ENCODE measurements around the gene AMZ2.
"Not testable (repeated sequence)": the region's sequence is repeated elsewhere in the genome, so short reads cannot be mapped to it uniquely, and the experiment has no call there.

Gene AMZ2, protein sequence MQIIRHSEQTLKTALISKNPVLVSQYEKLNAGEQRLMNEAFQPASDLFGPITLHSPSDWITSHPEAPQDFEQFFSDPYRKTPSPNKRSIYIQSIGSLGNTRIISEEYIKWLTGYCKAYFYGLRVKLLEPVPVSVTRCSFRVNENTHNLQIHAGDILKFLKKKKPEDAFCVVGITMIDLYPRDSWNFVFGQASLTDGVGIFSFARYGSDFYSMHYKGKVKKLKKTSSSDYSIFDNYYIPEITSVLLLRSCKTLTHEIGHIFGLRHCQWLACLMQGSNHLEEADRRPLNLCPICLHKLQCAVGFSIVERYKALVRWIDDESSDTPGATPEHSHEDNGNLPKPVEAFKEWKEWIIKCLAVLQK

GRCh38 chr17:68247445-68248198, at the start of gene AMZ2:
TSS of gene AMZ2 (plus strand) at chr17:68248043. CDS start at chr17:68250188, 2,145 bp downstream.
- DNase-seq (ENCODE audit: low read depth) = peak; percentile 82

GRCh38 chr17:68198931-68199836, 48.7 kb upstream of the AMZ2 start:
- no peak for DNase-seq (ENCODE audit: low read depth)

DNA sequence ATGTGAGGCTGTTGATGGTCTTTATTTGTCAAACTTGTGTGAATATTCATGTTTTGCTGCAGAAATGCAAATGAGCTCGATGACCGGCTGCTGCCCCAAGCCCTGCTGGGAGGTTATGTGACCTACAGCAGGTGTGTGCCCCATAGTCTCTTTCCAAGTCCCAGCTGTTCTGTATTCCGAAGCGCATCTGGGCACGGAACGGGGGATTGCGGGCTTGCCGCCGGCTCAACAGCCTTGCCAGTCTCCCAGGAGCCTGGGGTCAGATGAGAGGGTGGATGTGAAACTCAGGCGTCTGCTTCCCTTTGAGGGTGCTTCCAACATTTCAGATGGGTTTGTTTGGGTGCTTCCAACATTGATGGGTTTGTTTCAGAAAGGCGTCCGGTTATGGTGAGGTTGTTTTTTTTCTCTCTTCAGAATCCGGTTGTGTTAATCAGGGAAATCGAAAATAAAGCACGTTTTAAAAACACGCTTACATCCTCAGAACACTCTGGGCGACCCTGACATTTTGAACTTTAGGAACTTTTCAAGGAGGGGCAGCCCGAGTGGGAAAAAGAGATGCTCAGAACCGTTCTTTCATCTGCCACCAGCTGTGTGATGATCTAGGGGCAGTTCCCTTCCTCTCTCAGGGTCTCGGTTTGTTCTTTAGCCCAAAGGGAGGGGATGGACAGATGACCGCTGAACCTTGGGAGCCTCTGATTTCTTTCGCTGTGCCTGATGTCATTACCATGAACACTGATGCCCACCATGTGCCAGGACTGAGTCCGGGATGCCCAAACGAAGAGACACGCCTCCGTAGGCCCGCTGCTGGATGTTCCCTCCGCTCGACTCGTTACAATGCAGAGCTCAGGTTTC, 47.8 kb upstream of the AMZ2 start:
- DNase-seq (ENCODE audit: low read depth) = no peak

GRCh38 chr17:68200689-68201417, 47.0 kb upstream of the AMZ2 start:
- DNase-seq (ENCODE audit: low read depth) = no peak

- DNase-seq (ENCODE audit: low read depth) = not testable (repeated sequence)
These were observed 46.4 kb upstream of the AMZ2 start for GRCh38 chr17:68201418-68201771.

GRCh38 chr17:68202321-68202720, 45.5 kb upstream of the AMZ2 start:
- not testable (repeated sequence) for DNase-seq (ENCODE audit: low read depth)

DNA sequence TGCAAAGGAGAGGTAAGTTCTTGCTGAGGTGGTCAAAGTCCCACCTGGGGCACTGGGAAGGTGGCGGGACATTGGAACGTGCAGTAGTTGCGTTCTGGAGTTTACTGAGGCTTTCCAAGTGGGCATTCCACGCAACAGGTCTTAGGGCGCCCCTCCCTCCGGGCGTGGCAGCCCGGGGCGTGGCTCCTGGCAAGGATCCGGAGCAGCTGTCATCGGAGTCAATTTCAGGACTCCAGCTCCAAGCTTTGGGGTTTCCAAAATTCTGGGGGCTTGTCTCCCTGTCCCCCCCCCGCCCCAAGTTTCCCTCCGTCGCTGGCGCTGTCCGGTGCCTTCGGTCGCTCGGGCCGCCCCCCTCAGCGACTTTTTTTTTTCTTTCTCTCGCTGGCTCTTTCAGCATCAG, 43.1 kb upstream of the AMZ2 start:
- no peak for DNase-seq (ENCODE audit: low read depth)

- peak; percentile 79 for DNase-seq (ENCODE audit: low read depth)
These were observed 42.5 kb upstream of the AMZ2 start for GRCh38 chr17:68205251-68205807.

- DNase-seq (ENCODE audit: low read depth) = no peak
These were observed 41.8 kb upstream of the AMZ2 start for GRCh38 chr17:68205808-68206720.

- no peak for DNase-seq (ENCODE audit: low read depth)
These were observed 40.1 kb upstream of the AMZ2 start for GRCh38 chr17:68207651-68208253.

DNA sequence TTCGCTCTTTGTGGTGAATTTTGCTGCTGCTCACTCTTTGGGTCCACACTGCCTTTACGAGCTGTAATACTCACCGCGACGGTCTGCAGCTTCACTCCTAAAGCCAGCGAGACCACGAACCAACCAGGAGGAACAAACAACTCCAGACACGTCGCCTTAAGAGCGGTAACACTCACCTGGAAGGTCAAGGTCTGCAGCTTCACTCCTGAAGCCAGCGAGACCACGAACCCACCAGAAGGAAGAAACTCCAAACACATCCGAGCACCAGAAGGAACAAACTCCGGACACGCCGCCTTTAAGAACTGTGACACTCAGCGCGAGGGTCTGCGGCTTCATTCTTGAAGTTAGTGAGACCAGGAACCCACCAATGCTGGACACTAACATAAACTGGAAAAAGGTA, 39.2 kb upstream of the AMZ2 start:
- DNase-seq (ENCODE audit: low read depth) = not testable (repeated sequence)

DNA sequence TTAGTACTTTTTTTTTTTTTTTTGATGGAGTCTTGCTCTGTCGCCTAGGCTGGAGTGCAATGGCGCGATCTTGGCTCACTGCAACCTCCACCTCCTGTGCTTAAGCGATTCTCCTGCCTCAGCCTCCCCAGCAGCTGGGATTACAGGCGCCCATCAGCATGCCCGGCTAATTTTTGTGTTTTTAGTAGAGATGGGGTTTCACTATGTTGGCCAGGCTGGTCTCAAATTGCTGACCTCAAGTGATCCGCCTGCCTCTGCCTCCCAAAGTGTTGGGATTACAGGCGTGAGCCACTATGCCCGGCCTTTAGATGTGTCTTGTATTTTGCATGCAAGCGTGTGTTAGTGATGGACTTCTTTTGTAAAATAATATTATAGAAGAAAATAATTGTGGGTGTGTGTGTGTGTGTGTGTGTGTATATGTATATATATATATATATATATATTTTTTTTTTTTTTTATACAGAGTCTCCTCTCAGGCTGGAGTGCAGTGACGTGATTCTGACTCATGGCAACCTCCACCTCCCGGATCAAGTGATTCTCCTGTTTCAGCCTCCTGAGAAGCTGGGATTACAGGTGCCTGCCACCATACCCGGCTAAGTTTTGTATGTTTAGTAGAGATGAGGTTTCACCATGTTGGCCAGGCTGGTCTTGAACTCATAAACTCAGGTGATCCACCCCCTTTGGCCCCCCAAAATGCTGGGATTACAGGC, 38.5 kb upstream of the AMZ2 start:
- DNase-seq (ENCODE audit: low read depth) = not testable (repeated sequence)

DNA sequence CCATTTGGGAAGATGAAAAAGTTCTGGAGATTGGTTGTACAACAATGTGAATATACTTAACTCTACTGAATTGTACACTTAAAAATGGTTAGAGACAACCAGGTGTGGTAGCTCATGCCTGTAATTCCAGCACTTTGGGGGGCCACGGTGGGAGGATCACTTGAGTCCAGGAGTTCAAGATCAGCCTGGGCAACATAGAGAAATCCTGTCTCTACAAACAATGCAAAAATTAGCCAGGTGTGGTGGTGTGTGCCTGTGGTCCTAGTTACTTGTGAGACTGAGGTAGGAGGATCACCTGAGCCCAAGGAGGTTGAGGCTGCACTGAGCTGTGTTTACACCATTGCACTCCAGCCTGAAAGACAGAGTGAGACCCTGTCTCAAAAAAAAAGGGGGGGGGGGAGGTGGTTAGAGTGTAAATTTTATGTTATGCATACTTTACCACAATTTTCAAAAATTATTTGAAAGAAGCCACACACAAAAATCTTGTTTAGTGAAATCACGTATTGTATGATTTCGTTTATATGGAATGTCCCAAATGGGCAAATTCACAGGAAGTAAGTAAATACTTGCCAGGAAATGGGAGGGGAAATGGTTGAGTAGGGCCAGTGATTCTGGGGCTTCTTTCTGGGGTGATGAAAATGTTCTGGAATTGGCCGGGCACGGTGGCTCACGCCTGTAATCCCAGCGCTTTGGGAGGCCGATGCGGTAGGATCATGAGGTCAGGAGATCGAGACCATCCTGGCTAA, 37.1 kb upstream of the AMZ2 start:
- no peak for DNase-seq (ENCODE audit: low read depth)

DNA sequence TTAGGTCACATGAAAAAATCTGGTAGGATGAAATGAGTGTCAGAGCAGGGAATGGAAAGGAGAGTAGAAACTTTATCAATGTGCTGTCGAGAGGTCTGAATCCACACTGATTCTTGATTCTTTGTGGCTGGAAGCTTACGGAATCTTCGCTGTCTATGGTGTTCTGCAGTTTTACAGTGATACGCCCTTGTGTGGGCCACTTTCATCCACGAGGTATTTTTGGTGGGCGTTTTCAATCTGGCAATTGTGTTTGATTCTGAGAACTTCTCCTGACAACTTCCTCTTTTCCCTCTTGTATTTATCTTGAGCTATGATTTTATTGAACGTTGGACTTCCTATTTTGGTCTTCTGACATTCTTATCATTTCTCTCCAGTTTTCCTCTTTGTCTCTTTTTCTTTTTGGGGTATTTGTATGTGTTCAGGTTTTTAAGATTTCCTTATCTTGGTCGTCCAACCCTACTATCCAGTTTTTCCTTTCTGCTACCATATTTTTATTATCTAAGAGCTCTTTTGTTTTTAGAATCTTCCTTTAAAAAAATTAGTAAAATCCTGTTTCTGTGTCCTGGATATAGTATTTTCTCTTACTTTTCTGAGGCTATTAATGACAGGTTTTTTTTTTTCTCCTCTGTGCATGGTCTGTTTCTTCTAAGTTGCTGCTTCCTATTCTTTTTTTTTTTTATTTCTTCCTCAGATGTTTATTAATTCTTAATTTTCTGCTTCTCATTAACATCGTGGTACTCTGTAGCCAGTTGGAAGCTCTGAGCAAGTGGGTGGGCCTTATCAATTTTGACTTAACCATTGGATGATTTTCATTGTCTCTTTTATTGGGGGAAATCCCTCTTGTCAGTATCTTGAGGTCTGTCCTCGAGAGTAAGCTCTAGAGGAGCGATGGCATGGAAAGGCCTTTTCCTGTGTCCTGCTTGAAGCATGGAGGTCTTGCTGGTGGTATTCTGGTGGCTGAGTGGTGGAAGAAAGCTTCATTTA, 34.1 kb upstream of the AMZ2 start:
- not testable (repeated sequence) for DNase-seq (ENCODE audit: low read depth)

DNA sequence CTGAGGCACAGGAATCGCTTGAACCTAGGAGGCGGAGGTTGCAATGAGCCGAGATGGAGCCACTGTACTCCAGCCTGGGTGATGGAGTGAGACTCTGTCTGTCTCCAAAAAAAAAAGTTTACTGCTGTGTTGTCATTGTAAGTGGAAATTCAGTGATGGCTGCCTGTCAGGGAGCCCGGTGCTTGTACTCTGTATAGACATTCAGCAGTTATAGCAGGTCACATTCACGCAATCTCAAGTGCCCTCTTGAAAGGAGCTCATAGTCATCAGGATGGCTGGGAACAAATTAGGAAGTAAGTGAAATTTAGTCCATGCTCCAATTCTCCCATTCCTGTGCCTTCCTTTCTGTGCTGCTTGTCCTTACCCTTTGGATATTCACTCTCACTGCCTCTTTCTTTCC, 32.4 kb upstream of the AMZ2 start:
- not testable (repeated sequence) for DNase-seq (ENCODE audit: low read depth)

GRCh38 chr17:68219429-68219828, 28.4 kb upstream of the AMZ2 start:
- DNase-seq (ENCODE audit: low read depth) = not testable (repeated sequence)
